ELF-1 (cell line): ENCODE measurements around the gene KCNQ1OT1.

Source experiments
- DNase-seq: peaks from one replicate; pipeline ENCODE4 v3.0.0-alpha.2; 2016; ENCODE audit warnings: low read depth, low spot score

The KCNQ1OT1 gene

DNA sequence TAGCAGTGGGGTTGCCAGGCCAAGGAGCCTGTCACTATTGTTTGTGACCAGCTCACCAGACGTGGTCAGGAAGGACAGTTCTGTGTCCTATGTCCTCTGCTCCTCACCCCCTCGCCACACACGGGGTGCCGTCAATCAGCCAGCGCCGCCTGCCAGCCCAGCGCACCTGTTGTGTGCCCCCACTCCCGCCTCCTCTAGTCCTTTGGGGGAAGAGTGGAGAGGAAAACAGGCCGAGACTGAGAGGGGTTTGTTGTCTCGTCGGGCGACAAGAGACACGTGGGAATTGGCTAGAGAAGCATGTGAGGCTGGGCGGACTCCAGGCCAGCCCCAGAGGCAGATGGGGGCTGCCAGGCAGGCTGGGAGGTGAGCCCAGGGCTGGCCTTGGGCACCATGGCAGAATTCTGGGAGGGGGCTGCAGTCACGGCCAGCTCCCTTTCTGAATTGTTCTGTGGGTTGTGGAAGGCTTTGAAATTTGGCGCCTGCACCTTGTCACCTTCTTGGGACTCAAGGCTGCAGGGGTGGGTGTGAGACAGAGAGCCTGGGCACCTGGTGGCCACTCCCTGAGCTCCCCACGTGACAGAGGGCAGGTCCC lies 3.1 kb upstream of the KCNQ1OT1 start:
- no peak for DNase-seq

DNA sequence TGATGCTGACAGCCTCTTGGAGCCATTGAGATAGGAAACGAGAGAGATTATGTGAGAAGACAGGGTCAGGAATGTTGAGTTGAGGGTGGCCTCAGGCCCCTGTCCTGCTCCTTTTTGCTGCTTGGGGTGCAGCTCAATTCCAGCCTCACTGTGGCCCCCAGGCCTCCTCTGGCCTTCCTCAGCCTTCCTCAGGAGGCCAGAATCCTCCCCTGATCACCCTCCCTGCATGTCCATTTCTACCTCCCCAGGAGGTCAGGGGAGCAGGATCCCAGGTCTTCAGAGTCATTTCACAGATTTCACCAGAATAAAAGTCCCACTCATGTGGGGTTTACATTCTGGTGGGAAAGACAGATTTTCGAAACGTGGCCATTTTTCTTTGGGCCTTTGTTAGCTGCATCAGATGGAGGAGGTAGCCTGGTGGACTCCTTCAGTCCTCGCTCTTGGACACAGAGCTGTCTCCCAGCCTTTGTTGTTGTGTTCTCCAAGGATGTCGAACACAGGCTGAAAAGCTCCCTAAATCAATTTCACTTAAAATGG lies 2.2 kb upstream of the KCNQ1OT1 start:
- DNase-seq, result no peak

DNA sequence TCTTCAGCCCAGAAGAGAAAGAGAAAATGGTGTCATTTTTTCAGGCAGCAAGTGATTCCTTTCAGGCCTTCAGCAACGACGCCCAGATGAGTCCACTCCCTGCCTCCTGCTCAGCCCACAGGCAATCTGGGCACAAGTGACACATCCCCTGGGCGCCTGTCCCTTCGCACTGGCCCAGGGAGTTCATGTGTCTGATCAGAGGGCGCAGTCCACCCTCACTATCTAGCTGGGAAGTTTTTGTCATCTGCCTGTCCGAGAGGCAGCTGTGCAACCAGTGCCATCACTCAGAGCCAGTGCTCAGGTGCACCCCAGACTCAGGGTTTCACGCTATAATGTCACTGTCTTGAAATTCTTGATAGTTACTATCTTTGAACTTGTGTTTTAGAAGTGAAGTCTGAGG lies 1.4 kb upstream of the KCNQ1OT1 start:
- no peak for DNase-seq

DNA sequence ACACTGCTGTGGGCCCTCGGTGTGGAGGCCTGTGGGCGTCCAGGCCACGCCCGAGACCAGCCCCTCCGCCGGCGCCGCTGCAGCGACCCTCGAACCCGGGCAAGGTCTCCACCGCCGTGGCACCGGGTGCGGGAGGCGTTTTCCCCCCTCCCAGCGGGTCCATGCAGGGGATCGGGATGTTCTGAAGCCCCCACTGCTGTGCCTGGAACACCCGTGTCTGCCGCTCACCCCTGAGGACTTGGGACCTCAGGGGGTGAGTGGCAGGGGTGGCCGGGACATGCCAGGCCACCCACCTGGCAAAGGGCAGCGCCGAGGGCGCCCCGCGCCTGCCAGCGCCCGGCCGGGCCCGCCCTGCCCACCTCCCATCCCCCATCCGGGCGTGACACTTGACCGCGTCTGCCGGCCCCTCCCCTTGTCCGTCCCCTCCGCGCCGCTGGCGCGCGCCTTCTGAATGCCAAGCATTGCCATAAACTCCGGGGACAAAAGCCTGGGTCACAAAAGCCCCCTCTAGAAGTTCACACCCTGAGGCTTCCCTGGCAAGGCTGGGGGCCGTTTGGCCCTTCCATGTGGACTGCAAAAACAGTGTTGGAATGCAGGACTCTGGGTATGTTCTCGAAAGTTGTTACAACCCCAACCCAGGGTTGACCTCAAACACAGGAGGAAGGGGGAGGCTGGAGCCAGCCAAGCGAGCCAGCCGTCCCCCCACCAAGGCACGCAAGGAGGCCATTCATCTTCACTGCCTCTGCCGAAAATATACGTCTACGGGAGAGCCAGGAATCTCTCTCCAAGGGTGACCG lies 819 bp upstream of the KCNQ1OT1 start:
- peak; percentile 75 for DNase-seq

DNA sequence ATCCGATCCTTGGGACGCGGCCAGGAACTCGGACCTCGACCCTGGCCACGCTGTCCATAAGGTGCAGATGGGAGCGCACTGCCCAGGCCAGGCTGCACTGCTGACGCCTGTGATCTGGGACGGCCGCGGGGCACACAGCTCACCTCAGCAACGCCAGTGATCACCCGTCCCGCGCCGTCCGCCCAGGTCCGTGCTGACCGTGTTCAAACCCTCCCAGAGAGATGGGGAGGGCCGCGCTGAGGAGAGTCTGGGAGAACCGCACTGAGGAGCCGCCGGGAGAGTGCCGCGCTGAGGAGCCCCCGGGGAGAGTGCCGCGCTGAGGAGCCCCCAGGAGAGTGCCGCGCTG lies 636 bp downstream of the KCNQ1OT1 start:
- DNase-seq, result no peak

DNA sequence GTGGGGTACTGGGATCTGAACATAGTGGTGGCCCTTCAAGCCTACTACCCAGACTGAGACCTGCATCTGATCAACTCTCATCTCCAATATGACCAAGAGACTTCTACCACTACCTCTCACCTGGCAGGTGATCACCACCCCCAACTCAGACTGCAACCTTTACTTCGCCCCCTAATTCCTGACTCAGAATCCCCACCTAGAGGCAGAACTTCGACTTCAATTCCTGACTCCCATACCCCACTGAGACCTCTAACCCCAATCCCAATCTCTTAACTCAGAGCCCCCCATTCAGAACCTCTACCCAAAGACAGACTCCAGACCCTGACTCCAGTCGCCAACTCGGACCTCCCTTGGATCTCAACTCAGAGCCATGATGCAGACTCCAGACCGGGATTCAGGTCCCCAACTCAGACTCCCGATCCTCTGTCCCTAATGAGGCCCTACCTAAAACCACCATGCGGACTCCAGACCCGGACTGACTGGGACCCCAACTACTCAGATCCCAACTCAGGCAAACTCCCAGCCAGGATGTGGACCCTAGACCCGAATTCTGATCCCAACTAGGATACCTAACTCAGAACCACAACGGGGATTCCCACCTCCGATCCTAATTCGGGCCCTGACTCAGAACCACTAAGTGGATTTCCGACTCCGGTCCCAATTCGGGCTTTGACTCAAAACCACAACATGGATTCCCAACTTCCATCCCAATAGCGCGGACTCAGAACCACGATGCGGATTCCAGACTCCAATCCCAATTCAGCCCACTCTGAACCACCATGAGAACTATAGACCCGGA lies 1.2 kb downstream of the KCNQ1OT1 start:
- DNase-seq, result no peak

DNA sequence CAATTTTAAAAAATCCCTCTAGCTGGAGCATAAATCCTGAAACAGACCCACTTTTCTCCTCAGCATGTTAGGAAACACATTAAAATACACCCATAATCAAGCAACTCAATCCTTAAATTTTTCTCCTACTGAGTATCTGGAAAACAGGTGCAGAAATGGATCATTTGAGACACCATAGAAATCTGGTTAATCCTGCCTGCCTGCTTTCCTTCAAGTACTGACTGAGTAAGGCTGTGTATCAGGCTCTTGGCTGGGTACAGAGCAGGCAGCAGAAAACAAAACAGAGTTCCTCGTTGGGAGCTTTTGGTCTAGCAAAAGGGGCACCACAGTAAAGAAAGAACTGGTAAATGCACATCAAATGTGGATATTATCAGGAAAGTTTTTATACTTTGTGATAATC lies 1.9 kb downstream of the KCNQ1OT1 start:
- no peak for DNase-seq

DNA sequence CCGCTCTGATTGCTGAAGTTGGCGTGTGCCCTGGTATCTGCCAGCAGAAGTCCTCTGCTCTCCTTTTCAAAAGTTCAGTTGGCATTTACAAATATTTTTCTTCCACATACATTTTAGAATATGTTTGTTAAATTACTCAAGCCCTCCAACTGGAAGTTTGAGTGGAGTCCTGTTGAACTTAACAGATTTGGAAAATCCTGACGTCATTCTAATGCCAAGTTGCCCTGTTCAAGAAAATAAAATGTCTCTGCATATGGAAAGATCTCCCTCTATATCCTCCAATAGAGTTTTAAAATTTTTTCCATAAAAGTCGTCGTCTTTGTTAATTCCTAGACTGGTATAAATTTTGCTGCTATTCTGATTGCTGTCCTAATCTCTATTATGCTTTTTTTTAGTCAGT lies 3.3 kb downstream of the KCNQ1OT1 start:
- DNase-seq, result no peak

DNA sequence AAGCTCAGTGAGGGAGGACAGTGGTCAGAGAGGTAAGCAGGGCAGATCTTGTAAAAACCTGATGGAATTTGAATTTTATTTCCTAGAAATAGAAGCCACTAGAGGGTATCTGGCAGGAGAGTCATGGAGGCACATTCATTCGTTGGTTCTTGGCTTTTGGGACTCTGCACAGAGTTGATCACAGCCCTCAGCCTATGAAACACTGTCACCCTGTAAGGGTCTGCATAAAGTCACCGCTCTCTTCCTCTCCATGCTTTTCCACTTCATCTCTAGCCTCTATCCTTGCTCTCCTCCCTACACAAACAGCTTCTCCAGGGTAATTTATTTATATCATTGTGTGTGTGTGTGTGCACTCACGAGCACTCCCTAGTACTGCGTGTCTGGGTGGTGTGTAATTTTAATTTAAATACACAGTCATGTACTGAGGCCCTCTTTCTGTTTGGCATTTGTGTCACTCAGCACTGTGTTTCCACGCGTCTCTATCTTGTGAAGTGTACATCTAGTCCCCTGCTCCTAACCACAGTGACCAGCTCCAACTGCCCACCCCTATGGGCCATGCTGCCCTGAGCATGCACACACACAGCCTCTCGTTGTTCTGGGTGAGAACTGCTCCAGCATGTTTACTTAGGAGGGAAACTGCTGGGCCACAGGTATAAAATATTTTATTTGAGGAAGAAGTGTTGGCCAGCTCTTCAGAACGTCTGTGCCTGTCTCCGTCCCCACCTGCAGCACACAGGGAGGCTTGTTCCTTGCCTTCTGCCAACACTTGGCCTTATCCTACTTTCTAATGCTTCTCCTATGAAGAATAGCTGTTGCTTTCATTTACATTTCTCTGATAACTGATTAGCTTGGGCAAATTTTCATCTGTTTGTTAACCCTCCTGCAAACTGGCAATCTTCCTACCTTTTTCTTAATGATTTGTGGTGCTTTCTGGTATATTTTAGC lies 4.5 kb downstream of the KCNQ1OT1 start:
- DNase-seq, result no peak

DNA sequence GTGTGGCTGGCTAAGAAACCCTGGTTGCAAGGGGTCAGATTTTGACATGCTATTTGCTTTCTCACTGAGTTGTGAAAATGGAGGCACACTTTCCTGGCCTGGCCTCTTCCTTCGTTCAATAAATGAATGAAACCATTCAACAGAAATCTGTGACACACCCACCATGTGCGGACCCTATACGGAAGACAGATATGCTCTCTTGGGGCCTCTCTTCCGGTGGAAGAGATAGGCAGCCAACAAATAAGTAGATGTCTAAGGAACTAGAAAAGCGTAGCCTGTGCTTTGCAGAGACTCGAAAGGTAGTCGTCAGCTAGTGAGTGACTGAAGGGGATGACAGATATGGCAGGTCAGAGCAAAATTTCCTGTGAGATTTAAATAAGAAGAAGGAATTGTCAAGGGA lies 5.3 kb downstream of the KCNQ1OT1 start:
- no peak for DNase-seq

DNA sequence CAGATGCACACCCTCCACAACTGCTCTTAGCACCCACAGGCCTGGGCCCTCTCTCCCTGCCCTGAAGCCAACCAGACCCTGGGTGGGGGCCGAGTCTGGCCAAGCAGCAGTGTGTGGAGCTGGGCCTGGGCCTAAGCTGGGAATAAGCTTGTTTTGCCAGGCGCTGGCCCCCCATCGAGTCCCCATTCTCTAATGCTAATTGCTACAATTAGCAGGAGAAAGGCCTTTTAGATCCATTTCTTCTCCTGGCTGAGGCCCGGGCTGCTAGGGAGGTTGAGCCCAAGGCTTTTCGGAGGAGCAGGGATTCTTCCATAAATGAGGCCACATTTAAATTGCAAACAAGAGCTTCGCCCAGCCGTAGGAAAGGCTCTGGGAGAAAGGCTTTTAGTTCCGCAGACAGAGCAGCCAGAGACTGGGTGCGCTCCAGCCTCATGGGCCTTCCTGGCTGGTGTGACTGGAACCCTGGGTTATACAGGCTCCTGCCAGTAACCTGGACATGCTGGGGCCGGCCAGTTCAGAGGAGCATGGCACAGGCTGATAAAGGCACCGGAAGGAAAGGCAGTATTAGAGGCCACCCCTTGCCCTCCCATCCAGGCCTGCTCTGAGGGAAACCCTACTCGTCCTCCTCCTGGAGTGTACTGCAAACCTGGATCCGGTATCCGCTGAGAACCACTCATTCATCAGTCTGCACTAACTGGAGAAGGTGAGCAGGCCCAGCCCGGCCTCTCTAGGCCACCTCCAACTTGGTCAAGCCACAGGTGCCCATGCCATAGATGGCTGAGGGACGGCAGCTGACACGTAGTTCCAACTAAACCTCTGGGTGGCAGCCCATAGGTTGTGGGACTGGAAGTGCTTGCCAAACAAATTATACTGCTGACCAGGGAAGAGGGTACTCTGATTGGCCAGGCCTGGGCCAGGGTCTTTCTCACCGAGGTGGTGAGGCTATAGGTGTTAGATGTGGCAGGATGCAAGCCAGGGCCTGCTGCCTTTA lies 6.2 kb downstream of the KCNQ1OT1 start:
- peak; percentile 96 for DNase-seq

DNA sequence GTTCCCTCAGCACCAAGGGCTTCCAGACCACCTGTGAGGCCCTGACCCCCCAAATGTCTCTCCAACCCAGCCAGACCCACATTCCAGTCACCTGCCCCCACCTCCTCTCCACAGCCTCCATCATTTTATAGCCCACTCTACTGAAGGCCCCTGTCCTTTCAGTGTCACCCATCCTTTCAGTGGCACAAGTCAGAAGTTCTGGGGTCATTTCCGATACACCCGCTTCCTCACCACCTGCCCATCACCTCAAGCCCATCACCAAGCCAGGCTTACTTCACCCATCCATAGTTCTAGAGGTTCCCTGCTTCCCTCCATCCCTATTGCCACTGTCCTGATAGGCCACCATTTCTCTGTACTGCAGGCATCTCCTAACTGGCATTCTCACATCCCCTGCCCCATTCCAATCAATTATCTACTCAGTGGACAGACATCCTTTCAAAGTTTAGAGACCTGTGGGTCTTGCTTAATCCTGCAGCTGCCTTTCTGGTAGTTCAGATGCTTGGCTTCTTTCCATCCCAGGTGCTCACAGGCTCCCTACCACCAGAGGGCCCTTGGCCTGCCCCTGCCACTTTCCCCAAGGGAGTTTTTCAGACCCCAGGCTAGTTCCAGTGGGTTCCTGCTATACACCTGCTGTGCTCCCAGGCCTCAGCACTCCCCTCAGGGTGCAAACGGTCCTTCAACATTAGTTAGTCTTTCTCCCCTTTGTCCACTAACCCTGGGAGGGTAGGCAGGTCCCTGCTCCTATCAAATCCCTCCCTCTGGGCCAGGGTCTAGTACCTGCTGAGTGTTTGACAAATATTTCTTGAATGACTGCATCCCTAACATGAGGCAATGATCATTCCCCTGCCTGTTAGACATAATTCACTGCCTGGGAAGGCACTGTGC lies 7.6 kb downstream of the KCNQ1OT1 start:
- peak; percentile 71 for DNase-seq

DNA sequence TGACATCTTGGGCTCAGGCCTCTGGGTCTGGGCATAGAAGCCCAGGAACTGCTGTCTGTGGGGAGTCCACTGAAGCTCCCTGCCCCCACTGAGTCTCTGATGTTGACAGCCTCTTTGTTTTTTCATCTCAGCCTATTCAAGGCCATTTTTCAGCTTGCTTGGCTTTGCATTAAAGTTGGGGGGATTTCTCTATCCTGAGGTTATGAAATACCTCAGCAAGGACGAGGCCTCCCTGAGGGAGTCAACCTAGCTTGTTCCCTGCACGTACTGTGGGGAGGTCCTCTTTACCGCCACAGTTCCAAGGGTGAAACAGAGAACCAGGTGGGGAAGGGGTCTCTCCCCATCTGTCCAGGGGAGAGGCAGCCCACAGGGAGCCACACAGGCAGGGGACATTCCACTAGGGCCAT lies 8.4 kb downstream of the KCNQ1OT1 start:
- no peak for DNase-seq

DNA sequence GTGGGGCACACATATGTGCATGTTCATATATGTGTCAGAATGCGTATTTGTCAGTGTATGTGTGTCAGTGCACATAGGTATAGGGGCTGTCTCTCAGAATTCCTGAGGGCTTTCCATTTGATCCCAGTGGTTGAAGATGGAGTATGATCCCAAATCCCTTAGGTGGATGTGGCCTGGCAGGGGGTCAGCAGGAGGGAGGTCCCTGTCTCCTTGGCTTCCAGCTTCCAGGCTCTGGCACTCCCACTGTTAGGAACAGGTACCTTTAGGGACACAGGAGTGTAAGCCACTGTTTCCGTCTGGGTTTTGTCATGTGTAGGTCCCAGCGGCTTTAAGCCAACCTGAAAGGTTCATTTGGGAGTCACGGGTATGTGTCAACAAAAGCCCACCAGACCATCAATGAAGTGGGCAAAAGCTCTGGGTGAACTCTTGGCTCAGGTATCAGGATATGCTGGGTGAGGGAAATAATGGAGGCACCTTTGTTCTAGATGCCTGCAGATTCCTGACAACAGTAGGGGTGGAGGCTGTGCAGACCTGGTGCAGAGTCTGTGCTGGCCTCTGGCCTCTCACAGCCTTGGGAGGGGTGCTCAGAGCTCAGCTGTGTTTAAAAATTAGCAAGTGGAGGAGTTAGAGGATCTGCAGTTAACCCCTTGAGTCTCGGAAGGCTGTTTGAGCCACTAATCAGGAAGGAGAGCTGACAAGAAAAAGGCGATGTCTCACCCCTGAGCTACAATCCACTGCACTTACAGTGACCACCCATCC lies 9.0 kb downstream of the KCNQ1OT1 start:
- no peak for DNase-seq

DNA sequence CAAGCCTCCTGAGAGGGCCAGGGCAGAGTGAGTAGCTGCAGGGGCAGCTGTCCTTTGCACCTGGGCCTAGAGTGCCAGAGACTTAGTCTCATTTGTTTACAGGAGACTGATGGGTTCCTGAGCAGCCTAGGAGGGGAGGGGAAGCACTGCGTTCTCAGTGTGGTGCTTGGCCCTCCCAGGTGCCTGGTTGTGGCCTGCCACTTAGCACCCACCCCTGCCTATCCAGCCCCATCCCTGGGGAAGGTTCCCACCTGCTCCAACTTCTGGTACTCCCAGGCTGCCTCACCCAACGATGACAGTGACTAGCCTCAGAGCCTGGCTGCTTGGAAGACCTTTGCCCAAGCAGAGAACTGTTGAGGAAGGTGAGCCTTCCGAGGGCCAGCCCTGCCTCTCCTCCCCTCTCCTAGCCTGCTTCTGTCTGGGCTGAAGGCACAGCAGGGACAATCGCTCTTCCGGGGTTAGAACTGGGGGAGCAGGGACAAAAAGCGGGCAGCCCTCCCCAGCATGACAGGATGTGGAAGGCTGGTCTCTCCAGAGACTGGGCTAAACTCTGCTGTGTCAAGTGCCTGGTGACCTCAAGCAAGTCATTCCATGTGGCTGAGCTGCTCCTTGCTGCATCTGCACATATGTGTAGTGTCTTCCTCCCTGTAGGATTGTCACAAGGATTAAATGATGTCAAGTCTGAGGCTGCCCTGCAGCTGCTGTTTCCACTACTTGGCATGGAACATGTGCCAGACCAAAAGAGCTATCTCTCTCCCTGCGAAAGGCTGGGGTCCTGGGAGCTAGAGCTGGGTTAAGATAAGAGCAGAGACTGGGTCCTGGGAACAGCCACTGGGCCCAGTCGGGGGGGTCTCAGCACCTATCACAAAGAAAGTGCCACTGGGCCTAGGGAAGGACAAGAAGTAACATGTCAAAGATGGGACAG lies 9.9 kb downstream of the KCNQ1OT1 start:
- DNase-seq, result no peak

DNA sequence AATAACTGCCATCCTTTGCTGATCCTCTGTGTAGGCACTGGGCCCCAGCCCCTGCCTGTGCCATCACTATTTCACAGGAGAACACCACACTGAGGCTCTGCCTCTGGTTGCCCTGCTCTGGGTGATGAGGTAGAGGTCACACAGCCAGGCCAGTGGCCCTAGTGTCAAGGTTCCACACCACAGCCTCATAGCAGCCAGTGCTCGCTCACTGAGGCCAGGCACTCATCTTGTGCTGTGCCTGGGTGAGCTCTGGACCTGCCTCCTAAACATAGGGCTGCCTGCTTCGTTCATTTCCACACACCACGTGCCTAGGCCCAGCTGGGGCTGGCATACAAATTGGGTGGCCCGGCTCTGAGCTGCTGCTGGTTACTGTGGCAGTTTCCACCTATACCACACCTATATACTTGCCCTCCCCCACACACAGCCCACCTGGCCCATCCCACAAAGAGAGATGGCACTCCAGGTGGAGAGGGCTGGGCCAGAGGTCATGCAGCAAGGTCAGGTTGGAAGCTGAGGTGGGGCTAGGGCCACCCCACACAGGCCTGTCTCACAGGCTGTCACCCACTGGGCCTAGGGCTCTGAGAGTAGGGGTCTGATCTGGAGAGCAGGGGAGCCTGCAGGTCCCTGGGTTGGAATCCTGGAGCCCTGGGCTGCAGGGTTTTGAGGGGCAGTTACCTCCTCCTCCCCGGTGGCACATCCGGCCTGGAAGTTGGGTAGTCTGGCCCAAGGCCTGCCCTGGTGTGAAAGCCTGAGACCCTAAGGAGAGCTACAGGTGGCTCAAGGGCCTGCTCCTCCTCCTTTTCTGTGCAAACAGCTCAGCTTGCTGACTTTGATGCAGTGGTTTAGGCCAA lies 11.2 kb downstream of the KCNQ1OT1 start:
- DNase-seq, result no peak
